Immature natural killer cell (primary cell): ENCODE results near the gene HIPK2. TPM values are rescaled to one million over a fixed set of nuclear protein-coding genes. Genes with fewer than 3 reads are reported as not detected.

Source experiments
- DNase-seq, 3 donors: peaks; one replicate each; pipeline ENCODE4 v3.0.0; 2022; ENCODE audit warnings: mixed read lengths in 1 of 3
- H3K27ac Mint-ChIP-seq, 6 donors: one replicate each; pipeline ENCODE4 v1.8.0; 2020; ENCODE audit warnings: mixed read lengths in 6 of 6, mild to moderate bottlenecking in 5 of 6, inconsistent platforms in 4 of 6, moderate library complexity in 3 of 6
- H3K27me3 Mint-ChIP-seq, 3 donors: one replicate each; pipeline ENCODE4 v1.8.0; 2020 to 2021; ENCODE audit warnings: low read depth in 3 of 3, mild to moderate bottlenecking in 3 of 3, mixed read lengths in 3 of 3, moderate library complexity in 3 of 3, inconsistent platforms in 1 of 3
- H3K36me3 Mint-ChIP-seq, 3 donors: one replicate each; pipeline ENCODE4 v1.8.0; 2020; ENCODE audit warnings: mixed read lengths in 3 of 3, inconsistent platforms in 2 of 3, mild to moderate bottlenecking in 2 of 3
- H3K4me1 Mint-ChIP-seq, 2 donors: one replicate each; pipeline ENCODE4 v1.8.0; 2020; ENCODE audit warnings: inconsistent platforms in 2 of 2, mild to moderate bottlenecking in 2 of 2, mixed read lengths in 2 of 2, moderate library complexity in 1 of 2
- H3K4me3 Mint-ChIP-seq, 5 donors: one replicate each; pipeline ENCODE4 v1.8.0; 2020; ENCODE audit warnings: mild to moderate bottlenecking in 5 of 5, mixed read lengths in 5 of 5, inconsistent platforms in 3 of 5, moderate library complexity in 3 of 5
- H3K9me3 Mint-ChIP-seq, 6 donors: one replicate each; pipeline ENCODE4 v1.8.0; 2020; ENCODE audit warnings: mild to moderate bottlenecking in 6 of 6, mixed read lengths in 6 of 6, inconsistent platforms in 4 of 6, moderate library complexity in 3 of 6
- polyA plus RNA-seq, 3 donors: library from polyadenylated mRNA; unstranded; fragments of 300-500 nt; fragmentation: Illumina TruSeq; gene quantifications; one replicate each; pipeline ENCODE4 v1.2.3, GENCODE V29; 2021

Gene HIPK2
- polyA plus RNA-seq, 3 donors from 2014 or later: 3.5 to 14.2 (median 3.7) TPM

DNA sequence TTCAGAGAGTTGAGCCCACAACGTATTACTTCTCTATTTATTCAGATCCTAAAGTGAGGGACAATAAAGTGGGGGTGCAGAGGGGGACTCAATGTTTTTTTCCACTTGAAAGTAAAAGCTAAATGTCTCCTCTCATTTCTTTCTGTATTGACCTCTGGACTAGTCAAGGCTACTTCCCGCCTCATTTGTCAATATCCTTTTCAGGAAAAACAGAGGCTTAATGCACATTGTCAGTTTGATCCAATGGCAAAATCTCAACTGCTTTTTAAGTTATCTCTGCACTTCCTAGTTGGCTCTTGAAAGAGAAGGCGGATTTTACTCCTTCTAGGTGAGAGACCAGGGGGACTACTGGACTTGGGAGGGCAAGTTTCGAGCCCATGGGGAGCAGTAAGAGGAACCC is 56.4 kb downstream of the HIPK2 start:
- DNase-seq: no peak
- Mint-ChIP-seq H3K4me3 (no peak overlapping the region), H3K9me3 (no peaks in the 10 kb centered on the region), H3K27me3 (peaks cover 0 to 2% (median 0%) of the 10 kb centered on the region in 3 donors), H3K4me1 (peaks cover 30 to 40% of the 10 kb centered on the region in 2 donors), H3K36me3 (peaks cover 0 to 9% (median 5%) of the 10 kb centered on the region in 3 donors), H3K27ac (peak overlapping the region in 2 of 6 donors; percentile 3 to 48)

DNA sequence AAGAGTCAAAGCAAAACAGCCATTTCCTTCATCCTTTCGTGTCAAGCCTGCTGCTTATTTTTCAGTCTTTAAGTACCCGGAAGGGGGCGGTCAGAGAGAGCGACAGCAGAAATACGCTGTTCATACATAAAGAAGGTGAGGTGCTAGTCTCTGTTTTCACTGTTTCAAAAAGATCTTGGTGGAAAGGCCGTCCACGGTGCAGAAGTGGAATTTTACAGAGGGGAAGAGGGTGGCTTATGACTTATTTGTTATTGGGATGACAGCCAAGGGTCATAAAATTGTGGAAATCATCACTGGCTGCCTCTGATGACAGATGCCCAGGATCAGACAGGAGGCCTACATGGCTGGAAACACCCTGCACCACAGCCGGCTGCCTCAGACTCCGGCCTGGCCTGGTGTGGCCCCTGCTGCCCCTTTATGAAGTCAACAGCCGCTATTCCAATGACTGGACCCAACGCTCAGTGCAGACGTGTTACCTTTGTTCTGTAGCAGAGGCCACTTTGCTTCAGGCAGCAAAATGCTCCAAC is 57.0 kb downstream of the HIPK2 start:
- Mint-ChIP-seq H3K27ac (no peak overlapping the region), H3K9me3 (no peaks in the 10 kb centered on the region), H3K4me1 (peaks cover 23 to 35% of the 10 kb centered on the region in 2 donors), H3K4me3 (no peak overlapping the region), H3K36me3 (peaks cover 0 to 16% (median 11%) of the 10 kb centered on the region in 3 donors), H3K27me3 (peaks cover 0 to 2% (median 2%) of the 10 kb centered on the region in 3 donors)
- peak in 1 of 3 donors; percentile 12 for DNase-seq

DNA sequence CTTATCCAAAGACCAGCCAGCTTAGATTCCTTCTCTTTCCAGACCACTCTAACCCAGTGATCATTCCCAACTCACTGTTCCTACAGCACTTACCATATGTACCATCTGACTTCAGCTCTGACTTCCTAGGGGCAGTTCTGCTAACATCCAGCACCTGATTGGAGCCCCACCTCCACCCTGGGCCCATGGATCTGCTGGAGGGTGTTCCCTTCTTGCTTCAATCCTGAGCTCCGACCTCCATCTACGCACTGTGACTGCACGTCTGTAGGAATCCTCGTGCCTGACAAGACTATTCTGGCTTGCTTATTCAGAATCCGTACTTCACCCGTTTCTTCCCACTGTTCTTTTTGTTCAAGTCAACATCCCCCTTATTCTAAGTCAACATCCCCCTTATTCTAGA is 57.6 kb downstream of the HIPK2 start:
- DNase-seq: no peak
- Mint-ChIP-seq H3K4me3 (no peak overlapping the region), H3K27me3 (peaks cover 0 to 4% (median 2%) of the 10 kb centered on the region in 3 donors), H3K27ac (no peak overlapping the region), H3K9me3 (no peaks in the 10 kb centered on the region), H3K4me1 (peaks cover 20 to 35% of the 10 kb centered on the region in 2 donors), H3K36me3 (peaks cover 5 to 22% (median 17%) of the 10 kb centered on the region in 3 donors)

DNA sequence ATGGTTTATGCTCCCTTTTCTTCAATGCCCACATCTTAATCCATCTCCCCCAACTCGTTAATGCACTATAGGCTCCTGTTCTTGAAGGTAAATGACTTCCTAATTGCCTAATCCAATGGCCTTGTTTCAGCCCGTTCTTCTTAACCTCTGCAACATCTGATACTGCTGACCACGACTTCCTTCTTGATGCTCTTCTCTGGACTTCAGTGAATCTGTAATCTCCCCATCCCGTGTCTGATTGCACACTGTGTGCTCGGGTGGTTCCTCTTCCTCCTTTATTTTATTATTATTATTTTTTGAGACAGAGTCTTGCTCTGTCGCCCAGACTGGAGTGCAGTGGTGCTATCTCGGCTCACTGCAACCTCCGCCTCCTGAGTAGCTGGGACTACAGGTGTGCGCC is 58.9 kb downstream of the HIPK2 start:
- Mint-ChIP-seq H3K4me1 (peaks cover 13 to 31% of the 10 kb centered on the region in 2 donors), H3K27me3 (peaks cover 0 to 6% (median 2%) of the 10 kb centered on the region in 3 donors), H3K27ac (no peak overlapping the region), H3K4me3 (no peak overlapping the region), H3K36me3 (peaks cover 8 to 27% (median 21%) of the 10 kb centered on the region in 3 donors), H3K9me3 (no peaks in the 10 kb centered on the region)
- DNase-seq: no peak

GRCh38 chr7:139718141-139718540 is 59.7 kb downstream of the HIPK2 start:
- H3K4me3 Mint-ChIP-seq: no peak overlapping the region
- H3K27me3 Mint-ChIP-seq: peaks cover 0 to 6% (median 2%) of the 10 kb centered on the region in 3 donors
- H3K4me1 Mint-ChIP-seq: peaks cover 8 to 24% of the 10 kb centered on the region in 2 donors
- peak overlapping the region in 1 of 6 donors; percentile 58 for H3K27ac Mint-ChIP-seq
- peaks cover 8 to 27% (median 21%) of the 10 kb centered on the region in 3 donors for H3K36me3 Mint-ChIP-seq
- DNase-seq: no peak
- H3K9me3 Mint-ChIP-seq: no peaks in the 10 kb centered on the region

GRCh38 chr7:139716156-139716942 is 61.4 kb downstream of the HIPK2 start:
- Mint-ChIP-seq H3K9me3 (no peaks in the 10 kb centered on the region), H3K4me3 (no peak overlapping the region), H3K27ac (peak overlapping the region; percentile 3 to 75 (median 24))

DNA sequence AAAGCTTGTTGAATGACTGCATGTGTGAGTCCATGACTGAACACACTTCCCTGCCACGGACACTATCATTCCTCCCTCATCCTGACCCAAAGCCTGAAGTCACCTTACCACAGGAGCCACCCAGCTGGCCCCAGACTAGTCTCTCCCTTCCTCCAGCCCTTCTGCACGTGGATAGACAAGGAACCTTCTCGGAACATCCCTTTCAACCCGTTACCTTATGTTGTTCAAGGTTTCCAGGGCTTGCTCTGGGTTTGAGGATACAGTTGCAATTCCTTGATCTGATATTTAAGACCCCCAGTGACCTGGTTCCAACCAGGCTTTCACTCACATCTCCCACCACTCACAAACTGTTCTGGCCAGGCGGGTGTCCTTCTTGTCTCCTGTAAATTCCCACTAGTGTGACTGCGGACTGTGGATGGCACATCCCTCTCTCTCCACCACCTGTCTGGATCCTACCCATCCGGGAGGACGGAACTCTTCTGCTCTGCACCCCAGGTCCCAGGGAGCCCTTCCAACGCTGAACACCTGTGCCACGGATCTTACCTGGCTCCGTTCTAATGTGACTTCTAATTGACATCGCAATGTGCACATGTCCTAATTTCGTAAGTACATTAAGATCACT is 62.5 kb downstream of the HIPK2 start:
- H3K27ac Mint-ChIP-seq: peak overlapping the region in 2 of 6 donors; percentile 7 to 9
- peaks cover 0 to 7% (median 3%) of the 10 kb centered on the region in 3 donors for H3K27me3 Mint-ChIP-seq
- H3K9me3 Mint-ChIP-seq: no peaks in the 10 kb centered on the region
- H3K4me3 Mint-ChIP-seq: no peak overlapping the region
- H3K4me1 Mint-ChIP-seq: peaks cover 17 to 29% of the 10 kb centered on the region in 2 donors
- peaks cover 8 to 32% (median 26%) of the 10 kb centered on the region in 3 donors for H3K36me3 Mint-ChIP-seq
- DNase-seq: no peak

More at GRCh38 chr7:139716156-139716942, 61.4 kb downstream of the HIPK2 start:
- DNase-seq: no peak
- Mint-ChIP-seq H3K27me3 (peaks cover 0 to 7% (median 3%) of the 10 kb centered on the region in 3 donors), H3K36me3 (peaks cover 8 to 32% (median 21%) of the 10 kb centered on the region in 3 donors), H3K4me1 (peaks cover 11 to 22% of the 10 kb centered on the region in 2 donors)

- peaks cover 0 to 7% (median 3%) of the 10 kb centered on the region in 3 donors for H3K27me3 Mint-ChIP-seq
- H3K27ac Mint-ChIP-seq: peak overlapping the region in 3 of 6 donors; percentile 30 to 70 (median 55)
- H3K4me1 Mint-ChIP-seq: peaks cover 24 to 39% of the 10 kb centered on the region in 2 donors
- no peaks in the 10 kb centered on the region for H3K9me3 Mint-ChIP-seq
- H3K4me3 Mint-ChIP-seq: no peak overlapping the region
- no peak for DNase-seq
- H3K36me3 Mint-ChIP-seq: peaks cover 8 to 32% (median 31%) of the 10 kb centered on the region in 3 donors
These were observed 63.5 kb downstream of the HIPK2 start for GRCh38 chr7:139714163-139714901.

DNA sequence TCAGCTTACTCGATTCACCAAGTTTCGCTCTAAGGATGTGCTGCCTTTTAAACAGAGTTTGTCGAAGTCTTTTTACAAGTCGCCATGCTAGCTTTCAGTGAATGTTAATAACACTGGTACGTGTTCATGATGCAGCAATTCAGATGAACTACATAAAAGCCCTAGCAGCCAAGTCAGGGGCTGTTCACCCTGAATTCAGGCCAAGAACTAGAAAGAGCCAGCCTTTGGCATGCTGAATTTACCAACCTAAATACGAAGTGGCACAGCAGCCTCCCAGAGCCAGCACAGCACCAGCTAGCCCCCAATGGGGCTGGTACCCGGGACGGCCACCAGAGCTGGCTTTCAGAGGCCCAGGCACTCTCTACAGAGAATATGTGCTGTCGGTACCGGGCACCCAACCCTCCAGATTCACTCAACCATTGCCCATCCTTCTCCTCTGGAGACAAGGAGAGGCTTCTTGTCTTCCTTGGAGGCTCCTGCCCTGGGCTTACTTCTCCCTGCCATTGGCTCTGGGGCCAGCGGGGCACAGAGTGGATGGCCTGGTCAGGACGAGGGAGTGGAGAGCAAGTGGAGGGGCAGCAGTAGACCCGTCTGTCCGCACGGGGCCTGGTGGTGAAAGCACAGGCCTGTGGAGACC is 64.2 kb downstream of the HIPK2 start:
- Mint-ChIP-seq H3K4me1 (peaks cover 27 to 43% of the 10 kb centered on the region in 2 donors), H3K27ac (peak overlapping the region in 1 of 6 donors; percentile 55), H3K36me3 (peaks cover 8 to 32% (median 31%) of the 10 kb centered on the region in 3 donors), H3K4me3 (no peak overlapping the region), H3K9me3 (no peaks in the 10 kb centered on the region), H3K27me3 (peaks cover 0 to 7% (median 3%) of the 10 kb centered on the region in 3 donors)
- no peak for DNase-seq

- DNase-seq: no peak
- H3K27me3 Mint-ChIP-seq: peaks cover 0 to 9% (median 3%) of the 10 kb centered on the region in 3 donors
- H3K27ac Mint-ChIP-seq: peak overlapping the region in 1 of 6 donors; percentile 62
- no peak overlapping the region for H3K4me3 Mint-ChIP-seq
- H3K36me3 Mint-ChIP-seq: peaks cover 8 to 32% (median 31%) of the 10 kb centered on the region in 3 donors
- H3K4me1 Mint-ChIP-seq: peaks cover 29 to 43% of the 10 kb centered on the region in 2 donors
- no peaks in the 10 kb centered on the region for H3K9me3 Mint-ChIP-seq
These were observed 64.7 kb downstream of the HIPK2 start for GRCh38 chr7:139713061-139713460.

- peak overlapping the region in 2 of 6 donors; percentile 30 to 62 for H3K27ac Mint-ChIP-seq
- H3K27me3 Mint-ChIP-seq: peaks cover 0 to 9% (median 3%) of the 10 kb centered on the region in 3 donors
- no peak for DNase-seq
- H3K4me3 Mint-ChIP-seq: no peak overlapping the region
- no peaks in the 10 kb centered on the region for H3K9me3 Mint-ChIP-seq
- H3K36me3 Mint-ChIP-seq: peaks cover 8 to 31% (median 31%) of the 10 kb centered on the region in 3 donors
- H3K4me1 Mint-ChIP-seq: peaks cover 28 to 44% of the 10 kb centered on the region in 2 donors
These were observed 65.6 kb downstream of the HIPK2 start for GRCh38 chr7:139711991-139712743.

DNA sequence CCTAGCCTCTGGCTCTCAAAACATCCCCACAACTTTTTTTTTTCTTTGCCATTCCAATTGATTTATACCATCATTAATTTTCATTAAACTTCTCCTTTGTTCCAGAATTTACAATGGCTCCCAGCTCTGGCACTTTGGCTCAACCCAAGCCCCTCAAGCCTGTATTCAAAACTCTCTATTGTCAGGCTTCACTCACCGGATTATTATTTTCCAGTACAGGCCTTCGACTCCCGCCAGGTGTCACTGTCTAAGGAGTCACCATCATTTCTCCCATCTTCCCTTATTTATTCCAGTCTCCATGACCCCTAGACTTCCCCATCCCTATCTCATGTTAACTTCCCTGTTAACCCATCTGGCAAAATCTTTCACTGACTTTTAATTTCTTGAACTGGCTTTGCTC is 67.8 kb downstream of the HIPK2 start:
- Mint-ChIP-seq H3K27ac (peak overlapping the region in 5 of 6 donors; percentile 18 to 71 (median 52)), H3K9me3 (no peaks in the 10 kb centered on the region), H3K27me3 (peaks cover 0 to 3% (median 2%) of the 10 kb centered on the region in 3 donors), H3K36me3 (peaks cover 2 to 16% (median 12%) of the 10 kb centered on the region in 3 donors), H3K4me3 (no peak overlapping the region), H3K4me1 (peaks cover 29 to 46% of the 10 kb centered on the region in 2 donors)
- no peak for DNase-seq
